HuH-7 (cell line): ENCODE results near the gene ROGDI.
A peak's percentile ranks its signal among the peaks of the same experiment; 100 is the strongest.

Experiments used
- DNase-seq: peaks from one replicate; pipeline ENCODE4 v3.0.0; 2011; ENCODE audit warnings: low spot score

The ROGDI gene

GRCh38 chr16:4801962-4802658 is at the start of gene ROGDI:
ROGDI (minus strand) TSS chr16:4802633; CDS start chr16:4802571, 62 bp downstream.
- peak; percentile 85 for DNase-seq

GRCh38 chr16:4850211-4850610 is 47.8 kb upstream of the ROGDI start:
- DNase-seq: no peak

GRCh38 chr16:4847774-4848587 is 45.5 kb upstream of the ROGDI start:
- peak; percentile 23 for DNase-seq

GRCh38 chr16:4846901-4847773 is 44.7 kb upstream of the ROGDI start, which contains the start of the genes GLYR1 and UBN1:
GLYR1 (minus strand) TSS chr16:4847288; CDS start chr16:4847265, 23 bp downstream.
UBN1 (plus strand) TSS chr16:4847481; CDS start chr16:4852918, 5,437 bp downstream.
- peak; percentile 95 for DNase-seq

GRCh38 chr16:4846503-4846900 is 44.1 kb upstream of the ROGDI start:
- peak; percentile 15 for DNase-seq

GRCh38 chr16:4840984-4841383 is 38.6 kb upstream of the ROGDI start:
- no peak for DNase-seq

- no peak for DNase-seq
Measured at GRCh38 chr16:4839942-4840341, 37.5 kb upstream of the ROGDI start.

GRCh38 chr16:4837733-4838501 is 35.5 kb upstream of the ROGDI start:
- no peak for DNase-seq

- no peak for DNase-seq
Measured at GRCh38 chr16:4836727-4837126, 34.3 kb upstream of the ROGDI start.

- DNase-seq: no peak
Measured at GRCh38 chr16:4833584-4833983, 31.2 kb upstream of the ROGDI start.

GRCh38 chr16:4832698-4833343 is 30.4 kb upstream of the ROGDI start:
- no peak for DNase-seq

- DNase-seq: no peak
Measured at GRCh38 chr16:4831616-4832015, 29.2 kb upstream of the ROGDI start.

- no peak for DNase-seq
Measured at GRCh38 chr16:4830408-4830807, 28.0 kb upstream of the ROGDI start.

GRCh38 chr16:4828567-4829321 is 26.3 kb upstream of the ROGDI start:
- no peak for DNase-seq

- DNase-seq: no peak
Measured at GRCh38 chr16:4826980-4827379, 24.5 kb upstream of the ROGDI start.

GRCh38 chr16:4826526-4826925 is 24.1 kb upstream of the ROGDI start:
- no peak for DNase-seq

GRCh38 chr16:4825196-4825595 is 22.8 kb upstream of the ROGDI start:
- no peak for DNase-seq

GRCh38 chr16:4820652-4821051 is 18.2 kb upstream of the ROGDI start:
- no peak for DNase-seq

GRCh38 chr16:4814542-4815173 is 12.2 kb upstream of the ROGDI start:
- DNase-seq: no peak

GRCh38 chr16:4814046-4814445 is 11.6 kb upstream of the ROGDI start:
- no peak for DNase-seq
